Renal cortex interstitium (tissue), 15 donors: Measurements from ENCODE around the gene OXA1L. TPM values are rescaled to one million over a fixed set of nuclear protein-coding genes. Genes with fewer than 3 reads are reported as not detected.
A peak's percentile ranks its signal among the peaks of the same experiment; 100 is the strongest.
"Not testable (repeated sequence)": the region's sequence is repeated elsewhere in the genome, so short reads cannot be mapped to it uniquely, and the experiment has no call there.

Source experiments
- DNase-seq, 11 donors: peaks; one replicate each; pipeline ENCODE4 v3.0.0-alpha.2; 2013; ENCODE audit warnings: low read depth in 9 of 11, low spot score in 4 of 11; ENCODE audit errors: extremely low read depth in 1 of 11
- long read RNA-seq, 16 experiments: transcript quantifications; one replicate each; lab custom pipeline, GENCODE V29; 2026
- polyA plus RNA-seq, 3 donors: library from polyadenylated mRNA; unstranded; fragments of 120-200 nt; gene quantifications; one replicate each; pipeline ENCODE4 v1.2.1, GENCODE V29; 2013; ENCODE audit not compliant: insufficient read length in 3 of 3

OXA1L gene
- polyA plus RNA-seq, result 100 to 1,000 TPM; 134 to 142 (median 136) TPM
- long read RNA-seq, donor 1, transcript OXA1L-201 (10 exons, 1,719 nt), result major isoform, 12 of 69 reads
- long read RNA-seq, donor 1, partial matches to known transcripts, result 54 of 69 reads
- long read RNA-seq, donor 1, other reads (novel, unspliced or antisense), result 0 of 69 reads
- long read RNA-seq, donor 2, transcript OXA1L-201 (10 exons, 1,719 nt), result major isoform, 12 of 67 reads
- long read RNA-seq, donor 2, partial matches to known transcripts, result 55 of 67 reads
- long read RNA-seq, donor 2, other reads (novel, unspliced or antisense), result 0 of 67 reads
- long read RNA-seq, donor 3, transcript OXA1L-201 (10 exons, 1,719 nt), result major isoform, 37 of 196 reads
- long read RNA-seq, donor 3, partial matches to known transcripts, result 131 of 196 reads
- long read RNA-seq, donor 3, other reads (novel, unspliced or antisense), result 27 of 196 reads
- long read RNA-seq, donor 4, transcript OXA1L-201 (10 exons, 1,719 nt), result major isoform, 32 of 63 reads
- long read RNA-seq, donor 4, partial matches to known transcripts, result 31 of 63 reads
- long read RNA-seq, donor 4, other reads (novel, unspliced or antisense), result 0 of 63 reads
- long read RNA-seq, donor 5, result 0 reads
- long read RNA-seq, donor 6, transcript OXA1L-201 (10 exons, 1,719 nt), result major isoform, 18 of 93 reads
- long read RNA-seq, donor 6, partial matches to known transcripts, result 73 of 93 reads
- long read RNA-seq, donor 6, other reads (novel, unspliced or antisense), result 0 of 93 reads
- long read RNA-seq, donor 7, transcript OXA1L-201 (10 exons, 1,719 nt), result major isoform, 38 of 195 reads
- long read RNA-seq, donor 7, partial matches to known transcripts, result 139 of 195 reads
- long read RNA-seq, donor 7, other reads (novel, unspliced or antisense), result 16 of 195 reads
- long read RNA-seq, donor 8, result 0 reads
- long read RNA-seq, donor 9, transcript OXA1L-201 (10 exons, 1,719 nt), result major isoform, 23 of 57 reads
- long read RNA-seq, donor 9, partial matches to known transcripts, result 34 of 57 reads
- long read RNA-seq, donor 9, other reads (novel, unspliced or antisense), result 0 of 57 reads
- long read RNA-seq, donor 10, transcript OXA1L-201 (10 exons, 1,719 nt), result major isoform, 29 of 117 reads
- long read RNA-seq, donor 10, partial matches to known transcripts, result 86 of 117 reads
- long read RNA-seq, donor 10, other reads (novel, unspliced or antisense), result 0 of 117 reads
- long read RNA-seq, donor 11, transcript OXA1L-201 (10 exons, 1,719 nt), result major isoform, 30 of 50 reads
- long read RNA-seq, donor 11, partial matches to known transcripts, result 18 of 50 reads
- long read RNA-seq, donor 11, other reads (novel, unspliced or antisense), result 0 of 50 reads
- long read RNA-seq, donor 12, transcript OXA1L-201 (10 exons, 1,719 nt), result major isoform, 10 of 33 reads
- long read RNA-seq, donor 12, partial matches to known transcripts, result 22 of 33 reads
- long read RNA-seq, donor 12, other reads (novel, unspliced or antisense), result 0 of 33 reads
- long read RNA-seq, donor 13, result 0 reads
- long read RNA-seq, donor 14, transcript OXA1L-201 (10 exons, 1,719 nt), result major isoform, 24 of 91 reads
- long read RNA-seq, donor 14, partial matches to known transcripts, result 67 of 91 reads
- long read RNA-seq, donor 14, other reads (novel, unspliced or antisense), result 0 of 91 reads
- long read RNA-seq, donor 15, transcript OXA1L-201 (10 exons, 1,719 nt), result major isoform, 14 of 23 reads
- long read RNA-seq, donor 15, partial matches to known transcripts, result 9 of 23 reads
- long read RNA-seq, donor 15, other reads (novel, unspliced or antisense), result 0 of 23 reads
- long read RNA-seq, donor 16, transcript OXA1L-201 (10 exons, 1,719 nt), result major isoform, 77 of 417 reads
- long read RNA-seq, donor 16, partial matches to known transcripts, result 254 of 417 reads
- long read RNA-seq, donor 16, other reads (novel, unspliced or antisense), result 84 of 417 reads

DNA sequence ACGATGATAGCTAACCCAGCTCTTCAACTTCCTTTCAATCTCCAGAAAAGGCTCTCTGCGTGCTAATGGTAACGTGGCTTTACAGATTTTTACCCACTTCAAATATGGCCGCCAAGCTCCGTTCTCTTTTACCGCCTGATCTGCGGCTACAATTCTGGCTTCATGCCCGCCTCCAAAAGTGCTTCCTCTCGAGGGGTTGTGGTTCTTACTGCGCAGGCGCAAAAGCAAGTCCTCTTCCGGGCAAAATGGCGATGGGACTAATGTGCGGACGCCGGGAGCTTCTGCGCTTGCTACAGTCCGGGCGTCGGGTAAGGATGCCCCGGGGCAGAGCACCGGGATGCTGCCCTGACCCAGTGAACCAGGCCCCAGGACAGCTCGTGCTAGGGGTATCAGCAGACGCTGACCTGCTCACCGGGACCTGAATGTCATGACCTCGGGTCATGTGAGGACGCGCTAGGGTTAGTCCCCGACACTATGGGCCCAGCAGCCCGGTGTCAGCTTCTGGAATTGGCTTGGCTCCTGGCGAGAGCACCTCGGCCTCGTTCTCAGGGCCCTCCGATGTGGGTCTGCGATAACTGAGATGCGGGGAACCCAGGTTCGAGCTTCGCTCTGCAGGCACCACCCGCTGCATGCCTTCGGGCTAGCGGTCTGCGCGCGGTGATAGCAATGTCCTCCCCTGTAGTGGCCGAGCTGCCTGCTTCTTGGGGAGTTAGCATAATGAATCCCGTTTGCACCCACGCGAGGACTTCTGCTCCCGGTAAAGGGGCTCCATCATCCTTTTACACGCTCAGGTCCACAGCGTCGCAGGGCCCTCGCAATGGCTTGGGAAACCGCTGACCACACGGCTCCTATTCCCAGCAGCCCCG is at the start of gene OXA1L:
Gene OXA1L (plus strand): TSS at position 232 of the 866 bp plus-strand sequence. CDS start 14 bp downstream, at position 246.
- DNase-seq, result peak; percentile 95 to 99 (median 97)

DNA sequence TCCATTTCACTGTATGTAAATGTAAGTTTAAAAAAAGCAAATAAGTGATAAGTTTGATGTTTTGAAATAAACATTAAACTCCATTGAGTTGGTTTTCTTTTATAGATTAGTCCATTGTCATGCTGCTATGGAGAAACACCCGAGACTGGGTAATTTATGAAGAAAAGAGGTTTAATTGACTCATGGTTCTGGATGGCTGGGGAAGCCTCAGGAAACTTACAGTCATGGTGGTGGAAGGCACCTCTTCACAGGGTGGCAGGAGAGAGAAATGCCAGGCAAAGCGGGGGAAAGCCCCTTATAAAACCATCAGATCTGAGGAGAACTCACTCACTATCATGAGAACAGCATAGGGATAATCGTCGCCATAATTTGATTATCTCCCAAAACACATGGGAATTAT is 48.4 kb upstream of the OXA1L start:
- no peak for DNase-seq

DNA sequence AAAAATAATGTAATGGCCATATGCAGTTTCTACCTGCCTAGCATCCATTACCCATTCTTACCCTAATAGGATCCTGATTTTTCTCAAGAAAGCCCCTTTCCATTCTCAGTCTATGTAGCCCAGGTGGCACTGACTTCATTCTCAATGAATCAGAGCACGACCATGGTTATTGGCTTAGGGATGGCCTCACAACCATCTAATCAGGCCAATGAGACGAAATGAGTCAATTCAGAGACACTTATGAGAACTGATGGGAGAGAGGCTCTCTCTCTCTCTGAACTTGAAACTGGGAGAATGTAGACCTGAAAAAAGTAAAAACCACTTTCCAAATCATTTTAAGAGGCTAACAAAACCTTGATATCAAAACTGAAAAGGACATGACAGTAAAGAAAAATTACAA is 45.3 kb upstream of the OXA1L start:
- no peak for DNase-seq

GRCh38 chr14:22723815-22724214 is 42.7 kb upstream of the OXA1L start:
- no peak for DNase-seq

GRCh38 chr14:22724847-22725246 is 41.6 kb upstream of the OXA1L start:
- DNase-seq, result not testable (repeated sequence)

DNA sequence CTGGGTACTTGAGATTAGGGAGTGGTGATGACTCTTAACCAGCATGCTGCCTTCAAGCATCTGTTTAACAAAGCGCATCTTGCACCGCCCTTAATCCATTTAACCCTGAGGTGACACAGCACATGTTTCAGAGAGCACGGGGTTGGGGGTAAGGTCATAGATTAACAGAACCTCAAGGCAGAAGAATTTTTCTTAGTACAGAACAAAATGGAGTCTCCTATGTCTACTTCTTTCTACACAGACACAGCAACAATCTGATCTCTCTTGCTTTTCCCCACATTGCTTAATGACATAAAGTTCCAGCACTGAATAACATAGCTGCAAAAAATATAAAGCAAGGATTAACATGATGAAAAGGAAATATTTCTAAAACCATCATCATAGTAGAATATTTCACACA is 41.1 kb upstream of the OXA1L start:
- not testable (repeated sequence) for DNase-seq

GRCh38 chr14:22726012-22726411 is 40.5 kb upstream of the OXA1L start:
- DNase-seq, result no peak

GRCh38 chr14:22732062-22732461 is 34.4 kb upstream of the OXA1L start:
- not testable (repeated sequence) for DNase-seq

DNA sequence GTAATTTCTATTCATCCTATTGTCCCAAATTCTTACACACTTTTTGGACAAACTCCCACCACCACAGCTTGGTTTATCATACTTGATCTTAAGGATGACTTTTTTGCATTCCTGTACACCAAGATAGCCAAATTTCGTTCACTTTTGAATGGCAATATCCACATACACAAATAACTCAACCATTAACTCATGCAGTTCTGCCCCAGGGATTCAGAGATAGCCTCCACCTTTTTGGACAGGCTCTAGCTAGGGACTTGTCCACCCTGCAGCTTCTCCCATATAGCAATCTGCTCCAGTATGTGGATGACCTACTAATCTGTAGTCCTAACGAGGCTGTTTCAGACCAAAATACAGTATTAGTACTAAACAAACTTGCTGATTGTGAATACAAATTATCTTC is 32.7 kb upstream of the OXA1L start:
- no peak for DNase-seq

DNA sequence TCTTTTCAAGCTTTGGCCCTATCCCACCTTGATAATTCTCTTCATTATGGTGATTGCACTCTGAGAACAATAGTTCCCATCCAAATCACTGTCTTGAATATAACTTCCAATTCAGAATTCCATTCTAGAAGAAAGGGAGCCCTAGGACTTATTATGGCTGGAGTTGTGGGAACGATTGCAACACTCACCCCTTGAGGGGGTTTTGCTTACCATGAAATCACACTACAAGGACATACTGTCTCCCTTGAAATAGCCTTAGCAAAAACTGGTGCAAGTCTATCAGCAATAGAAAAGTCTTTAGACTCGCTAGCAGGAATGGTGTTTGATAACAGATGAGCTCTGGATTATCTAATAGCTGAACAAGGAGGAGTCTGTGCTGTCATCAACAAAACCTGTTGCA is 31.4 kb upstream of the OXA1L start:
- DNase-seq, result no peak

DNA sequence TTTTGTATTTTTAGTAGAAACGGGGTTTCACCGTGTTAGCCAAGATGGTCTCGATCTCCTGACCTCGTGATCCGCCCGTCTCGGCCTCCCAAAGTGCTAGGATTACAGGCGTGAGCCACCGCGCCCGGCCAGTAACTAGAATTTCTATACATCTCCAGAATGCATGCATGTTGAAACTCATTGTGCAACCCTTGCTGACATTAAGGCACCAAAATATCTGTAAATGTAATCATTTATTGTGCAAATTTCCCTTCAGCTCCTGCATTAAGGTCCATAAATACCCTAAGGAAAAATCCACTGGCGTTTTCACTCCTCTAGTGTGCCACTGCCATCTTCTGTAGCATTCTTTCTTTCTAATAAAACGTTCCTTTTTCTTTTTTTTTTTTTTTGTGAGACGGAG is 30.1 kb upstream of the OXA1L start:
- not testable (repeated sequence) for DNase-seq

GRCh38 chr14:22737052-22737451 is 29.4 kb upstream of the OXA1L start:
- no peak for DNase-seq

- no peak for DNase-seq
Observed at GRCh38 chr14:22739423-22739822, 27.1 kb upstream of the OXA1L start.

DNA sequence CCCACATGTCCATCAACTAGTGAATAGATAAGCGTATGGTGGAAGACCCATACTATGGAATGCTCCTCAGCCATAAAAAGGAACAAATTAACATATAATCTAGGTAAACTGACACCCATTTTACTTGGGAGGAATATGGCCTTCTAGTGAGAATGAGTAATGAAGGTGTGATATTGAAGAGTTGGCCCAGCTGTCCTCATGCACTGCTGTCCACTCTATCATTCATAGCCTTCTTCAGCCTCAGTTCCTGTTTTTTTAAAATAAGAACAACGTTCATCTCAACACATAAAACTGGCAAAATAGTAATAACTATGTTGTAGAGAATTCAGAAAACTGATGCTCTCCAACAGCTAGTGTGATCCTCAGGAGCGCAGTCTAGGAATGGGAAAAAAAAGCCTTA is 26.5 kb upstream of the OXA1L start:
- no peak for DNase-seq

- no peak for DNase-seq
Observed at GRCh38 chr14:22747769-22748168, 18.7 kb upstream of the OXA1L start.

DNA sequence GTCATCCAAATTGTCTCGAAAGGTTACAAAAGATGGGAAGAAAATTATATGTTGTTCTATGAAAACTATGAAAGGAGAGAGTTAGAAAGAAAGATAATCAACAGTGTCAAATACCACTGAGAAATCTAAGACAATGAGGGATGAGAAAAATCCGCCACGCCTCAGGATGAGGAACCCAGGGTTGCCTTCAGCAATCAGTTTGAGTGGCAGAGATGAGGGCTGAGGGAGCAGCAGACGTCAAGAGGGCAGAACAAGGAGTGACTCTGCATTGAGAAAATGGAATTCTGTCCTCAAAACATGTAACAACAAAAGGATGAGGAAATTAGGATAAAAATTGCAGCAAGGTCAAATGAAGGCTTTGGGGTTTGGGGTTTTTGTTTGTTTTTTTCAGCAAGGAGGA is 18.3 kb upstream of the OXA1L start:
- DNase-seq, result no peak

DNA sequence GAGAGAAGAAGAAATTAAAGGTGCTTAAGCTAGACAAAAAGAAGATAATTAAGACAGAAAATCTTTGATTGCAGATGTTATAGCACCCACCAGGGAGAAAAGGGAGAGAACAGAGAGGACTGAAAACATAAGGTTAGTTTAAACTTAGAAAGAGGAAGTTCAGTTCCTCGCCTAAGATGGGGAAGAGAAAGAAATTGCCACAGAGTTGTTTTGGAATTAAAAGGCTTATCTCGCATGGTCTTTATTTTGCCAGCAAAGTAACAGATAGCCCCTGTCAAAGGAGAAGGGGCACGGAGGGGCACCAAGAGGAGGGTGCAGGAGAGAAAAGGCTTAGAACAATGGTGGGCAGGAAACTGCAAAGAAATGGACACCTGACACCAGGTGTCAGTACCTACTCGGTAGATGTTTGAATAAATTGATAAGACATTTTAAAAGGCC is 17.8 kb upstream of the OXA1L start:
- no peak for DNase-seq
